Endothelial cell of umbilical vein (primary cell): ENCODE results near the gene HADHB.

Source experiments
- EZH2 ChIP-seq: IDR thresholded peaks from 2 replicates; pipeline ENCODE4 v1.6.1; 2012; ENCODE audit warnings: borderline replicate concordance, low read depth, mild to moderate bottlenecking, moderate library complexity, low read length, inconsistent platforms; ENCODE audit not compliant: severe bottlenecking
- FOS ChIP-seq: IDR thresholded peaks from 2 replicates; pipeline ENCODE4 v1.6.1; 2011; ENCODE audit warnings: mild to moderate bottlenecking, low read length, moderate library complexity, borderline replicate concordance; ENCODE audit not compliant: insufficient read depth
- JUN ChIP-seq: IDR thresholded peaks from 2 replicates; pipeline ENCODE4 v1.6.1; 2011; ENCODE audit warnings: borderline replicate concordance, low read depth; ENCODE audit not compliant: insufficient read length, insufficient read depth
- MYC ChIP-seq: IDR thresholded peaks from one replicate; pipeline ENCODE4 v1.6.1; 2011; ENCODE audit warnings: mild to moderate bottlenecking, low read depth, low read length
- POLR2A ChIP-seq: IDR thresholded peaks from 2 replicates; pipeline ENCODE4 v1.6.1; 2012; ENCODE audit warnings: low read depth, mild to moderate bottlenecking, control low read depth, low read length
- POLR2AphosphoS5 ChIP-seq: IDR thresholded peaks from 2 replicates; pipeline ENCODE4 v1.6.1; 2012; ENCODE audit warnings: low read depth, mild to moderate bottlenecking, control low read depth, low read length, moderate library complexity; ENCODE audit not compliant: insufficient read depth
- TF ChIP-seq, protein P1 (sequence below): IDR thresholded peaks from 2 replicates; pipeline ENCODE4 v1.6.1; 2011; ENCODE audit not compliant: insufficient read depth, insufficient read length
- TF ChIP-seq, protein P2 (sequence below), 2 donors: IDR thresholded peaks; 1 replicate in 1 of 2; 2 replicates in 1 of 2; pipeline ENCODE4 v1.5.1; 2011; ENCODE audit warnings: low read length in 2 of 2, mild to moderate bottlenecking in 2 of 2, moderate library complexity in 2 of 2, control low read depth in 1 of 2, inconsistent platforms in 1 of 2, low read depth in 1 of 2; ENCODE audit not compliant: insufficient read depth in 1 of 2; ENCODE audit errors: extremely low read depth in 1 of 2

DNA sequence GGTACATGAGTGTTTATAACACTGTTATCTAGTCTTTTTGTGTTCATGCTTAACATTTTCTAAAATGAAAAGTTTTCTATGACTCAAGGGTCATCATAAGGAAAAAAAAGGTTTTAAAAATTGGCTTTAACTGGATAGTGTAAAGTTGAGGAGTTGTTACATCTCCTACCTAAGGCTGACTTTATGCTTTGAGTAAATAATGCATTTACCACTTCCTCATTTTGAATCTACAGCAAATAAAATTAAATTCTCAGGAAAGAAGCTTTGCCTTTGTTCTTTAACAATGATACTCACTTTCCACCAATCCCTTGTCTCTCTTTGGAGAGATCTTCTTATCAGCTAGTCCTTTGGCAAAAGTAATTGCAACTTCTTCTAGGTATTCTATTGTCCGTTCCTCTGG, 30.0 kb upstream of the HADHB start:
- TF ChIP-seq, protein P1, sequence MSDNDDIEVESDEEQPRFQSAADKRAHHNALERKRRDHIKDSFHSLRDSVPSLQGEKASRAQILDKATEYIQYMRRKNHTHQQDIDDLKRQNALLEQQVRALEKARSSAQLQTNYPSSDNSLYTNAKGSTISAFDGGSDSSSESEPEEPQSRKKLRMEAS = no peak
- TF ChIP-seq, protein P2, sequence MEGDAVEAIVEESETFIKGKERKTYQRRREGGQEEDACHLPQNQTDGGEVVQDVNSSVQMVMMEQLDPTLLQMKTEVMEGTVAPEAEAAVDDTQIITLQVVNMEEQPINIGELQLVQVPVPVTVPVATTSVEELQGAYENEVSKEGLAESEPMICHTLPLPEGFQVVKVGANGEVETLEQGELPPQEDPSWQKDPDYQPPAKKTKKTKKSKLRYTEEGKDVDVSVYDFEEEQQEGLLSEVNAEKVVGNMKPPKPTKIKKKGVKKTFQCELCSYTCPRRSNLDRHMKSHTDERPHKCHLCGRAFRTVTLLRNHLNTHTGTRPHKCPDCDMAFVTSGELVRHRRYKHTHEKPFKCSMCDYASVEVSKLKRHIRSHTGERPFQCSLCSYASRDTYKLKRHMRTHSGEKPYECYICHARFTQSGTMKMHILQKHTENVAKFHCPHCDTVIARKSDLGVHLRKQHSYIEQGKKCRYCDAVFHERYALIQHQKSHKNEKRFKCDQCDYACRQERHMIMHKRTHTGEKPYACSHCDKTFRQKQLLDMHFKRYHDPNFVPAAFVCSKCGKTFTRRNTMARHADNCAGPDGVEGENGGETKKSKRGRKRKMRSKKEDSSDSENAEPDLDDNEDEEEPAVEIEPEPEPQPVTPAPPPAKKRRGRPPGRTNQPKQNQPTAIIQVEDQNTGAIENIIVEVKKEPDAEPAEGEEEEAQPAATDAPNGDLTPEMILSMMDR (IDR thresholded peaks at IDR 0.05; ENCODE audit: extremely low read depth in 1 of 2, insufficient read depth in 1 of 2, low read depth in 1 of 2, low read length in 2 of 2) = no peak
- TF ChIP-seq POLR2A = no peak
- TF ChIP-seq JUN = no peak
- no peak for TF ChIP-seq EZH2
- no peak for TF ChIP-seq POLR2AphosphoS5
- no peak for TF ChIP-seq MYC
- TF ChIP-seq FOS = no peak
